MG63 (cell line): ENCODE data around the gene CERKL. TPM values are rescaled to one million over a fixed set of nuclear protein-coding genes. Genes with fewer than 3 reads are reported as not detected.

ENCODE experiments used
- DNase-seq: peaks from one replicate; pipeline ENCODE4 v3.0.0-alpha.2; 2020
- H3K27me3 ChIP-seq: fragments of 250-450 bp; sonication (Bioruptor Pico); 2 replicates; pipeline ENCODE4 v1.5.1; 2020; ENCODE audit warnings: mild to moderate bottlenecking, moderate library complexity
- H3K36me3 ChIP-seq: fragments of 250-450 bp; sonication (Bioruptor Pico); 2 replicates; pipeline ENCODE4 v1.5.1; 2020; ENCODE audit warnings: mild to moderate bottlenecking, moderate library complexity
- H3K4me3 ChIP-seq: fragments of 250-450 bp; sonication (Bioruptor Pico); 2 replicates; pipeline ENCODE4 v1.5.1; 2020; ENCODE audit warnings: mild to moderate bottlenecking, moderate library complexity
- H3K9me3 ChIP-seq: fragments of 250-450 bp; sonication (Bioruptor Pico); 2 replicates; pipeline ENCODE4 v1.5.1; 2020; ENCODE audit warnings: mild to moderate bottlenecking, moderate library complexity
- total RNA-seq: library from RNA; depleted of rRNA; stranded (reverse); fragments of >200 nt; shearing (Covaris generic); gene quantifications from 2 replicates; pipeline ENCODE4 v1.2.3, GENCODE V29; 2014; ENCODE audit warnings: low replicate concordance

Gene CERKL
- total RNA-seq, 1 experiment from 2014 or later: not detected

GRCh38 chr2:181680937-181681811 lies 24.3 kb upstream of the CERKL start:
- no peaks in the 10 kb centered on the region; the same call in 1 of the 2 replicates for H3K9me3 ChIP-seq
- DNase-seq: no peak
- H3K27me3 ChIP-seq: peaks cover 63% of the 10 kb centered on the region
- H3K4me3 ChIP-seq: peak overlapping the region; percentile 32
- H3K36me3 ChIP-seq: no peaks in the 10 kb centered on the region

- no peaks in the 10 kb centered on the region; the same call in 1 of the 2 replicates for H3K9me3 ChIP-seq
- peak; percentile 14 for DNase-seq
- peak within 1 kb of the TSS; percentile 32 for H3K4me3 ChIP-seq
- no peaks in the 10 kb centered on the region for H3K36me3 ChIP-seq
- H3K27me3 ChIP-seq: peaks cover 70% of the 10 kb centered on the region
These were observed 23.4 kb upstream of the CERKL start, which contains the start of gene NEUROD1 for GRCh38 chr2:181680055-181680936. Gene NEUROD1 (minus strand): TSS chr2:181680517. CDS start chr2:181678860, 1,657 bp downstream.

- peaks cover 72% of the 10 kb centered on the region for H3K27me3 ChIP-seq
- no peak for DNase-seq
- no peaks in the 10 kb centered on the region; the same call in 1 of the 2 replicates for H3K9me3 ChIP-seq
- H3K36me3 ChIP-seq: no peaks in the 10 kb centered on the region
- H3K4me3 ChIP-seq: no peak overlapping the region
These were observed 22.7 kb upstream of the CERKL start for GRCh38 chr2:181679544-181679979.

- Histone ChIP-seq H3K9me3 (no peaks in the 10 kb centered on the region; the same call in 1 of the 2 replicates), H3K36me3 (no peaks in the 10 kb centered on the region), H3K27me3 (peaks cover 72% of the 10 kb centered on the region), H3K4me3 (no peak overlapping the region)
- DNase-seq: no peak
These were observed 22.1 kb upstream of the CERKL start for GRCh38 chr2:181678861-181679543.

DNA sequence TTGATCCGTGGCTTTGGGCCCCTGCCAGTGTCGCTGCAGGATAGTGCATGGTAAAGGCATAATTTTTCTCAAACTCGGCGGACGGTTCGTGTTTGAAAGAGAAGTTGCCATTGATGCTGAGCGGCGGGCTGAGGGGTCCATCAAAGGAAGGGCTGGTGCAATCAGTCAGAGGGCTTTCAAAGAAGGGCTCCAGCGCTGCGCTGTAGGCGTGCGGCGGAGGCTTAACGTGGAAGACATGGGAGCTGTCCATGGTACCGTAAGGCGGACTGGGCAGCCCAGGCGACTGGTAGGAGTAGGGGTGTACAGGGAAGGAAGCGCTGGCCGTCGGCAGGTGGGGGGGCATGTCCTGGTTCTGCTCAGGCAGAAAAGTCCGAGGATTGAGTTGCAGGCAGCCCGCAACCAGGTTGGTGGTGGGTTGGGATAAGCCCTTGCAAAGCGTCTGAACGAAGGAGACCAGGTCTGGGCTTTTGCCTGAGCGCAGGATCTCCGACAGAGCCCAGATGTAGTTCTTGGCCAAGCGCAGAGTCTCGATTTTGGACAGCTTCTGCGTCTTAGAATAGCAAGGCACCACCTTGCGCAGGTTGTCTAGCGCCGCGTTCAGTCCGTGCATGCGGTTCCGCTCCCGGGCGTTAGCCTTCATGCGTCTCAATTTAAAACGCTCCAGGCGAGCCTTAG lies 21.1 kb upstream of the CERKL start:
- Histone ChIP-seq H3K4me3 (no peak overlapping the region), H3K9me3 (no peaks in the 10 kb centered on the region; the same call in 1 of the 2 replicates), H3K27me3 (peaks cover 69% of the 10 kb centered on the region), H3K36me3 (no peaks in the 10 kb centered on the region)
- DNase-seq: peak; percentile 50

DNA sequence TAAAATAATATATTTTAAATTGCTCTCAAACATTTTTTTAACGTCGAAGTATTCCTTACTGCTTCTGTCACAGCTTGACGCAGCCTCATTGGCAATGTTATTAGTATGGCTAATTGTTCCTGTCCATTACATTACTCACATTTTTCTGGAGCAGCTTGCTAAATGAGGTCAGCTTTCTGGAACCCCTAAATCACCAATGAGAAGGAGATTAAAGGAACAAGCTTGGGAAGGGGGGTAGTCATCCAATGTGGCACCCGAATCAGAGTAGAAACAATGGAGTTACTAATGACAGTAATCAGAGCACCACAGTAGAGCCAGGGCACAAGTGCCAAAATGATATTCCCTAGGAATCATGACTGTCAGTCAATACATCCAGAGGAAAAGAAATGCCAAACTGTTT lies 18.3 kb upstream of the CERKL start:
- H3K9me3 ChIP-seq: no peaks in the 10 kb centered on the region; the same call in 1 of the 2 replicates
- H3K4me3 ChIP-seq: no peak overlapping the region
- no peak for DNase-seq
- no peaks in the 10 kb centered on the region for H3K36me3 ChIP-seq
- H3K27me3 ChIP-seq: peaks cover 47% of the 10 kb centered on the region

- Histone ChIP-seq H3K9me3 (no peaks in the 10 kb centered on the region; the same call in 1 of the 2 replicates), H3K36me3 (no peaks in the 10 kb centered on the region), H3K27me3 (peaks cover 41% of the 10 kb centered on the region), H3K4me3 (no peak overlapping the region)
- DNase-seq: no peak
These were observed 17.6 kb upstream of the CERKL start for GRCh38 chr2:181674461-181674860.

- no peak overlapping the region for H3K4me3 ChIP-seq
- no peaks in the 10 kb centered on the region; the same call in 1 of the 2 replicates for H3K9me3 ChIP-seq
- DNase-seq: no peak
- H3K36me3 ChIP-seq: no peaks in the 10 kb centered on the region
- H3K27me3 ChIP-seq: peaks cover 34% of the 10 kb centered on the region
These were observed 16.3 kb upstream of the CERKL start for GRCh38 chr2:181673173-181673572.

GRCh38 chr2:181672255-181673008 lies 15.5 kb upstream of the CERKL start:
- no peaks in the 10 kb centered on the region for H3K9me3 ChIP-seq
- no peaks in the 10 kb centered on the region for H3K36me3 ChIP-seq
- H3K27me3 ChIP-seq: peaks cover 27% of the 10 kb centered on the region
- H3K4me3 ChIP-seq: no peak overlapping the region
- DNase-seq: no peak

GRCh38 chr2:181670632-181671031 lies 13.7 kb upstream of the CERKL start:
- peaks cover 15% of the 10 kb centered on the region for H3K27me3 ChIP-seq
- H3K9me3 ChIP-seq: no peaks in the 10 kb centered on the region; the same call in 1 of the 2 replicates
- no peaks in the 10 kb centered on the region for H3K36me3 ChIP-seq
- H3K4me3 ChIP-seq: no peak overlapping the region
- DNase-seq: no peak

- Histone ChIP-seq H3K36me3 (no peaks in the 10 kb centered on the region), H3K9me3 (no peaks in the 10 kb centered on the region; the same call in 1 of the 2 replicates), H3K27me3 (peaks cover 7% of the 10 kb centered on the region), H3K4me3 (no peak overlapping the region)
- DNase-seq: no peak
These were observed 10.3 kb upstream of the CERKL start for GRCh38 chr2:181667234-181667633.

- Histone ChIP-seq H3K27me3 (no peaks in the 10 kb centered on the region), H3K4me3 (no peak overlapping the region), H3K36me3 (no peaks in the 10 kb centered on the region), H3K9me3 (no peaks in the 10 kb centered on the region; the same call in 1 of the 2 replicates)
- no peak for DNase-seq
These were observed 5.4 kb upstream of the CERKL start for GRCh38 chr2:181662287-181662686.

DNA sequence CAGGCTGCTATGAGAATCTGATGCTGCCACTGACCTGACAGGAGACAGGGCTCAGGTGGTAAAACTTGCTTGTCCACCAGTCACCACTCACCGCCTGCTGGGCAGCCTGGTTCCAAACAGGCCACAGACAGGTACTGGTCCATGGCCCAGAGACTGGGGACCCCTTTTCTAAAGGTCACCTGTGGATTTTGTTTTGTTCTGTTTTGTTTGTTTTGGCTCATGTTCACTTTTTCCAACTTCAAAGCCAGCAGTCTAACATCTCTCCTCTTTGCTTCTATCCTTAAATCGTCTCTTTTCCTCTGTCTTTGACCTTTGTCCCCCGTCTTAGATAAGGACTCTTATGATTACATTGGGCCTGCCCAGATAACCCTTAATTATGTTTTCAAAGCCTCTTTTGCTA lies 3.3 kb upstream of the CERKL start:
- Histone ChIP-seq H3K36me3 (no peaks in the 10 kb centered on the region), H3K4me3 (no peak overlapping the region), H3K27me3 (no peaks in the 10 kb centered on the region; the same call in 1 of the 2 replicates), H3K9me3 (no peaks in the 10 kb centered on the region)
- DNase-seq: no peak

DNA sequence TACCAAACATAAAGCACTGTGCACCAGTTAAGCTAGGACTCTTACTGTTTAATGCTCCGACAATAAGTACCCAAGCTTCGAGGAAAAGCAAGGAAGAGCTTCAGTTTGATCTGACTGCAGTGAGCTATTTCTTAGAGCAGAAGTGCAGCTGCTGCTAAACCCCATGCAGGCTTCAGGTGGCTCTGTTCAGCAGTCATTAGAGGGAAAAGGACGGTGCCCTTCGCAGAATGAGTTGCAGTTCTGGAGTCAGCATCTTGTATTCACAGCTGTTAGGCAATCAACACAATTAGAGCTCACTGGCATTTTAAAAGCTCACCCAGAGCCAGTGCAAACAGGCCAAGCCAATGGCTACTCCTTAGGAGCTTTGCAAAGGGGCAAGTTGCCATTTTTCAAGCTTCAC lies 1.5 kb upstream of the CERKL start:
- no peaks in the 10 kb centered on the region for H3K36me3 ChIP-seq
- no peak for DNase-seq
- H3K27me3 ChIP-seq: no peaks in the 10 kb centered on the region; the same call in 1 of the 2 replicates
- no peak overlapping the region for H3K4me3 ChIP-seq
- no peaks in the 10 kb centered on the region; the same call in 1 of the 2 replicates for H3K9me3 ChIP-seq

- no peaks in the 10 kb centered on the region; the same call in 1 of the 2 replicates for H3K9me3 ChIP-seq
- H3K4me3 ChIP-seq: peak overlapping the region; percentile 52
- no peak for DNase-seq
- no peaks in the 10 kb centered on the region; the same call in 1 of the 2 replicates for H3K27me3 ChIP-seq
- H3K36me3 ChIP-seq: no peaks in the 10 kb centered on the region
These were observed 474 bp upstream of the CERKL start for GRCh38 chr2:181657379-181657778.
